Upper lobe of right lung (tissue), 1 donor: ENCODE results near the gene NCOR1. TPM values are rescaled to one million over a fixed set of nuclear protein-coding genes. Genes with fewer than 3 reads are reported as not detected.

Source experiments
- ATAC-seq: fragments of 200-7000 bp; cut with Tn5 transposase; one replicate; pipeline ENCODE4 v1.9.1; 2020; ENCODE audit warnings: mild to moderate bottlenecking, moderate library complexity
- DNase-seq: peaks from one replicate; pipeline ENCODE4 v3.0.0-alpha.2; 2020
- H3K27ac ChIP-seq: fragments of 200-600 bp; one replicate; pipeline ENCODE4 v1.8.0; 2022
- H3K27me3 ChIP-seq: fragments of 200-600 bp; one replicate; pipeline ENCODE4 v1.8.0; 2022; ENCODE audit warnings: mild to moderate bottlenecking
- H3K36me3 ChIP-seq: fragments of 200-600 bp; one replicate; pipeline ENCODE4 v1.8.0; 2022
- H3K4me1 ChIP-seq: fragments of 200-600 bp; one replicate; pipeline ENCODE4 v1.8.0; 2022
- H3K4me3 ChIP-seq: fragments of 200-600 bp; one replicate; pipeline ENCODE4 v1.8.0; 2022; ENCODE audit warnings: mild to moderate bottlenecking
- H3K9me3 ChIP-seq: fragments of 200-600 bp; one replicate; pipeline ENCODE4 v1.8.0; 2022
- intact Hi-C: fragments of 100-400 bp; cut with DNase I; formaldehyde crosslinking; loops from one replicate; pipeline ENCODE4 v1.11.0; 2022
- total RNA-seq: library from RNA; stranded (reverse); fragmentation: NEBNext Ultra II Directional; extraction: Animal tissue kit (Norgen Biotek cat#: 25700); gene quantifications from one replicate; pipeline ENCODE4 v1.2.1, GENCODE V29; 2021
- TF ChIP-seq, protein P1 (sequence below): fragments of 200-600 bp; IDR thresholded peaks from one replicate; pipeline ENCODE4 v1.8.0; 2022; ENCODE audit warnings: antibody characterized with exemption
- donor health status: DM: no; HTN: yes; CAD: no; lungs with severe emphysema.

The NCOR1 gene
- total RNA-seq, 1 donor from 2014 or later, result 138 TPM

DNA sequence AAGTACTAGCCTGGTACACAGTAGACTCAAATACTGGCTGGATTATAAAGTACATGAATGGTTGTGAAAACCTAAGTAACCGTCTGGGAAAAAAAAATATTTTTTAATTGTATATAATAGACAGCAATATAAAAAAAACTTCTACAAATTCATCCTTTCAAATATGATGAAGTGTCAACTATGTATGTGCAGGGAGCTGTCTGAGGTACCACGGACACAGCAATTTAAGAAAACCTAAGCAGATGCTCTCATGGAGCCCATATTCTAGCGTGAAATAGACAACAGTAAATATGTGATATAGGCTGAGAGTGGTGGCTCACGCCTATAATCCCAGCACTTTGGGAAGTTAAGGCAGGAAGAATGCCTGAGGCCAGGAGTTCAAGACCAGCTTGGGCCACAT lies 111.1 kb downstream of the NCOR1 start:
- intact Hi-C loops, result no loop called here
- no peak for DNase-seq
- no peaks in the 10 kb centered on the region for H3K9me3 ChIP-seq
- no peaks in the 10 kb centered on the region for H3K27me3 ChIP-seq
- H3K27ac ChIP-seq, result no peak overlapping the region
- H3K4me3 ChIP-seq, result no peak overlapping the region
- TF ChIP-seq, protein P1, sequence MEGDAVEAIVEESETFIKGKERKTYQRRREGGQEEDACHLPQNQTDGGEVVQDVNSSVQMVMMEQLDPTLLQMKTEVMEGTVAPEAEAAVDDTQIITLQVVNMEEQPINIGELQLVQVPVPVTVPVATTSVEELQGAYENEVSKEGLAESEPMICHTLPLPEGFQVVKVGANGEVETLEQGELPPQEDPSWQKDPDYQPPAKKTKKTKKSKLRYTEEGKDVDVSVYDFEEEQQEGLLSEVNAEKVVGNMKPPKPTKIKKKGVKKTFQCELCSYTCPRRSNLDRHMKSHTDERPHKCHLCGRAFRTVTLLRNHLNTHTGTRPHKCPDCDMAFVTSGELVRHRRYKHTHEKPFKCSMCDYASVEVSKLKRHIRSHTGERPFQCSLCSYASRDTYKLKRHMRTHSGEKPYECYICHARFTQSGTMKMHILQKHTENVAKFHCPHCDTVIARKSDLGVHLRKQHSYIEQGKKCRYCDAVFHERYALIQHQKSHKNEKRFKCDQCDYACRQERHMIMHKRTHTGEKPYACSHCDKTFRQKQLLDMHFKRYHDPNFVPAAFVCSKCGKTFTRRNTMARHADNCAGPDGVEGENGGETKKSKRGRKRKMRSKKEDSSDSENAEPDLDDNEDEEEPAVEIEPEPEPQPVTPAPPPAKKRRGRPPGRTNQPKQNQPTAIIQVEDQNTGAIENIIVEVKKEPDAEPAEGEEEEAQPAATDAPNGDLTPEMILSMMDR, result no peak
- H3K36me3 ChIP-seq, result peaks cover 51% of the 10 kb centered on the region
- no peak for ATAC-seq
- no peaks in the 10 kb centered on the region for H3K4me1 ChIP-seq

- H3K4me3 ChIP-seq, result no peak overlapping the region
- H3K36me3 ChIP-seq, result peaks cover 59% of the 10 kb centered on the region
- H3K27me3 ChIP-seq, result no peaks in the 10 kb centered on the region
- H3K4me1 ChIP-seq, result no peaks in the 10 kb centered on the region
- H3K9me3 ChIP-seq, result no peaks in the 10 kb centered on the region
- TF ChIP-seq, protein P1, result no peak
- intact Hi-C loops, result no loop called here
- ATAC-seq (no peak), DNase-seq (no peak)
- H3K27ac ChIP-seq, result no peak overlapping the region
Measured at GRCh38 chr17:16101440-16101839, 113.9 kb downstream of the NCOR1 start.

- H3K27ac ChIP-seq, result no peak overlapping the region
- TF ChIP-seq, protein P1, result no peak
- no peak for ATAC-seq
- H3K36me3 ChIP-seq, result peaks cover 65% of the 10 kb centered on the region
- H3K4me1 ChIP-seq, result no peaks in the 10 kb centered on the region
- intact Hi-C loops, result no loop called here
- H3K27me3 ChIP-seq, result no peaks in the 10 kb centered on the region
- DNase-seq, result no peak
- no peaks in the 10 kb centered on the region for H3K9me3 ChIP-seq
- no peak overlapping the region for H3K4me3 ChIP-seq
Measured at GRCh38 chr17:16100737-16101400, 114.5 kb downstream of the NCOR1 start.

DNA sequence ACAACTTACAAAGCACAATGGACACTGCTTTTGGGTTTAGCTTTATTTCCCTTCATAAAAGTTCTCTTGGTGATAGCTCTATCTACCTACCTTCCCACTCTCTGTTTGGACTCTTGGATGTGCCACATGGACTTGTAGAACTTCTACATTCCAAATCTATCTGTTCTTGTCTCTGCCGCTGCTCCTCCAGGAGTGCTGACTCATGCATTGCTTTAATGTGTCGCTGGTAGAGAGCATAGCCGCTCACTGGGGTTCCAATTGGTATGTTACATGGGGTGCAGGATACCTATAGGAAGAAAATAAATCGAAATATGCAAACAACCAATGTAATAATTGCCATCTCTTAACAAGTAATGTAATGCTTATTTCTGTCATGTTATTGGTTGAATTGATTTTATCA lies 123.6 kb downstream of the NCOR1 start:
- ATAC-seq, result no peak

GRCh38 chr17:16086957-16087356 lies 128.4 kb downstream of the NCOR1 start:
- intact Hi-C loops, result no loop called here
- no peaks in the 10 kb centered on the region for H3K9me3 ChIP-seq
- H3K36me3 ChIP-seq, result peaks cover 44% of the 10 kb centered on the region
- ATAC-seq (no peak), DNase-seq (no peak)
- no peak overlapping the region for H3K27ac ChIP-seq
- no peak overlapping the region for H3K4me3 ChIP-seq
- no peaks in the 10 kb centered on the region for H3K4me1 ChIP-seq
- no peaks in the 10 kb centered on the region for H3K27me3 ChIP-seq
- TF ChIP-seq, protein P1, result no peak

More for the DNA sequence above, 123.6 kb downstream of the NCOR1 start:
- Histone ChIP-seq H3K4me3 (no peak overlapping the region), H3K4me1 (no peaks in the 10 kb centered on the region), H3K27ac (no peak overlapping the region), H3K9me3 (no peaks in the 10 kb centered on the region), H3K27me3 (no peaks in the 10 kb centered on the region), H3K36me3 (peaks cover 40% of the 10 kb centered on the region)
- TF ChIP-seq, protein P1, result no peak
- no peak for DNase-seq
- intact Hi-C loops, result no loop called here
